Immature natural killer cell (primary cell): ENCODE measurements around the gene FLII. TPM values are rescaled to one million over a fixed set of nuclear protein-coding genes. Genes with fewer than 3 reads are reported as not detected.
"Not testable (repeated sequence)": the region's sequence is repeated elsewhere in the genome, so short reads cannot be mapped to it uniquely, and the experiment has no call there.

Experiments
- DNase-seq, 3 donors: peaks; one replicate each; pipeline ENCODE4 v3.0.0; 2022; ENCODE audit warnings: mixed read lengths in 1 of 3
- H3K27ac Mint-ChIP-seq, 6 donors: one replicate each; pipeline ENCODE4 v1.8.0; 2020; ENCODE audit warnings: mixed read lengths in 6 of 6, mild to moderate bottlenecking in 5 of 6, inconsistent platforms in 4 of 6, moderate library complexity in 3 of 6
- H3K27me3 Mint-ChIP-seq, 3 donors: one replicate each; pipeline ENCODE4 v1.8.0; 2020 to 2021; ENCODE audit warnings: low read depth in 3 of 3, mild to moderate bottlenecking in 3 of 3, mixed read lengths in 3 of 3, moderate library complexity in 3 of 3, inconsistent platforms in 1 of 3
- H3K36me3 Mint-ChIP-seq, 3 donors: one replicate each; pipeline ENCODE4 v1.8.0; 2020; ENCODE audit warnings: mixed read lengths in 3 of 3, inconsistent platforms in 2 of 3, mild to moderate bottlenecking in 2 of 3
- H3K4me1 Mint-ChIP-seq, 2 donors: one replicate each; pipeline ENCODE4 v1.8.0; 2020; ENCODE audit warnings: inconsistent platforms in 2 of 2, mild to moderate bottlenecking in 2 of 2, mixed read lengths in 2 of 2, moderate library complexity in 1 of 2
- H3K4me3 Mint-ChIP-seq, 5 donors: one replicate each; pipeline ENCODE4 v1.8.0; 2020; ENCODE audit warnings: mild to moderate bottlenecking in 5 of 5, mixed read lengths in 5 of 5, inconsistent platforms in 3 of 5, moderate library complexity in 3 of 5
- H3K9me3 Mint-ChIP-seq, 6 donors: one replicate each; pipeline ENCODE4 v1.8.0; 2020; ENCODE audit warnings: mild to moderate bottlenecking in 6 of 6, mixed read lengths in 6 of 6, inconsistent platforms in 4 of 6, moderate library complexity in 3 of 6
- polyA plus RNA-seq, 3 donors: library from polyadenylated mRNA; unstranded; fragments of 300-500 nt; fragmentation: Illumina TruSeq; gene quantifications; one replicate each; pipeline ENCODE4 v1.2.3, GENCODE V29; 2021

FLII gene
- 100 to 1,000 TPM in 1 of 3 donors, 10 to 100 TPM in 2; 77.7 to 164 (median 83.7) TPM for polyA plus RNA-seq

- peak; percentile 41 to 51 (median 48) for DNase-seq
- Mint-ChIP-seq H3K9me3 (no peaks in the 10 kb centered on the region), H3K36me3 (peaks cover 0 to 4% (median 4%) of the 10 kb centered on the region in 3 donors), H3K4me1 (peaks cover 35 to 47% of the 10 kb centered on the region in 2 donors), H3K4me3 (peak within 1 kb of the TSS; percentile 93 to 99 (median 96)), H3K27me3 (peaks cover 0 to 5% (median 0%) of the 10 kb centered on the region in 3 donors), H3K27ac (peak within 1 kb of the TSS; percentile 81 to 95 (median 91))
Observed at GRCh38 chr17:18258356-18259038, at the start of gene FLII. TSS of gene FLII (minus strand) at chr17:18258738. CDS start at chr17:18258690, 48 bp downstream.

GRCh38 chr17:18303206-18303605 is 44.7 kb upstream of the FLII start:
- H3K4me1 Mint-ChIP-seq, H3K27me3 Mint-ChIP-seq, H3K27ac Mint-ChIP-seq, H3K9me3 Mint-ChIP-seq, H3K4me3 Mint-ChIP-seq, DNase-seq: not testable (repeated sequence)
- H3K36me3 Mint-ChIP-seq, result peaks cover 10 to 34% (median 21%) of the 10 kb centered on the region in 3 donors

GRCh38 chr17:18300725-18301480 is 42.4 kb upstream of the FLII start:
- H3K4me1 Mint-ChIP-seq, result no peaks in the 10 kb centered on the region
- DNase-seq, result no peak
- H3K36me3 Mint-ChIP-seq, result peaks cover 8 to 34% (median 18%) of the 10 kb centered on the region in 3 donors
- no peak overlapping the region for H3K27ac Mint-ChIP-seq
- H3K9me3 Mint-ChIP-seq, result no peaks in the 10 kb centered on the region
- peaks cover 0 to 2% (median 0%) of the 10 kb centered on the region in 3 donors for H3K27me3 Mint-ChIP-seq
- H3K4me3 Mint-ChIP-seq, result no peak overlapping the region

- not testable (repeated sequence) for DNase-seq, H3K4me3 Mint-ChIP-seq, H3K4me1 Mint-ChIP-seq, H3K27me3 Mint-ChIP-seq, H3K9me3 Mint-ChIP-seq, H3K27ac Mint-ChIP-seq
- peaks cover 5 to 31% (median 18%) of the 10 kb centered on the region in 3 donors for H3K36me3 Mint-ChIP-seq
Observed at GRCh38 chr17:18298061-18298460, 39.5 kb upstream of the FLII start.

GRCh38 chr17:18291718-18292540 is 33.4 kb upstream of the FLII start:
- H3K27ac Mint-ChIP-seq, result peak overlapping the region in 1 of 6 donors; percentile 61
- H3K4me3 Mint-ChIP-seq, result no peak overlapping the region
- H3K4me1 Mint-ChIP-seq, result no peaks in the 10 kb centered on the region
- no peaks in the 10 kb centered on the region for H3K27me3 Mint-ChIP-seq
- no peaks in the 10 kb centered on the region for H3K9me3 Mint-ChIP-seq
- no peak for DNase-seq
- H3K36me3 Mint-ChIP-seq, result peaks cover 5 to 26% (median 7%) of the 10 kb centered on the region in 3 donors

GRCh38 chr17:18285296-18285695 is 26.8 kb upstream of the FLII start:
- Mint-ChIP-seq H3K36me3 (peaks cover 14 to 38% (median 15%) of the 10 kb centered on the region in 3 donors), H3K27me3 (peaks cover 0 to 2% (median 0%) of the 10 kb centered on the region in 3 donors), H3K9me3 (no peaks in the 10 kb centered on the region), H3K4me3 (no peak overlapping the region), H3K4me1 (no peaks in the 10 kb centered on the region), H3K27ac (peak overlapping the region in 1 of 6 donors; percentile 28)
- no peak for DNase-seq

- DNase-seq, result no peak
- Mint-ChIP-seq H3K27me3 (peaks cover 0 to 2% (median 0%) of the 10 kb centered on the region in 3 donors), H3K27ac (no peak overlapping the region), H3K4me3 (no peak overlapping the region), H3K4me1 (no peaks in the 10 kb centered on the region), H3K36me3 (peaks cover 10 to 29% (median 10%) of the 10 kb centered on the region in 3 donors), H3K9me3 (no peaks in the 10 kb centered on the region)
Observed at GRCh38 chr17:18281788-18282187, 23.2 kb upstream of the FLII start.

- H3K9me3 Mint-ChIP-seq, result no peaks in the 10 kb centered on the region
Observed at GRCh38 chr17:18280766-18281371, 22.3 kb upstream of the FLII start.

GRCh38 chr17:18280249-18280648 is 21.7 kb upstream of the FLII start:
- peaks cover 0 to 2% (median 0%) of the 10 kb centered on the region in 3 donors for H3K27me3 Mint-ChIP-seq
- H3K36me3 Mint-ChIP-seq, result peaks cover 10 to 29% (median 10%) of the 10 kb centered on the region in 3 donors
- no peaks in the 10 kb centered on the region for H3K4me1 Mint-ChIP-seq
- H3K4me3 Mint-ChIP-seq, result no peak overlapping the region
- H3K27ac Mint-ChIP-seq, result no peak overlapping the region
- no peak for DNase-seq
- H3K9me3 Mint-ChIP-seq, result no peaks in the 10 kb centered on the region

More at GRCh38 chr17:18280766-18281371, 22.3 kb upstream of the FLII start:
- DNase-seq, result no peak
- no peak overlapping the region for H3K4me3 Mint-ChIP-seq
- H3K27ac Mint-ChIP-seq, result no peak overlapping the region
- H3K27me3 Mint-ChIP-seq, result peaks cover 0 to 2% (median 0%) of the 10 kb centered on the region in 3 donors
- H3K36me3 Mint-ChIP-seq, result peaks cover 10 to 33% (median 10%) of the 10 kb centered on the region in 3 donors
- no peaks in the 10 kb centered on the region for H3K4me1 Mint-ChIP-seq

GRCh38 chr17:18278867-18279266 is 20.3 kb upstream of the FLII start:
- Mint-ChIP-seq H3K4me1 (no peaks in the 10 kb centered on the region), H3K27ac (no peak overlapping the region), H3K36me3 (peaks cover 5 to 22% (median 6%) of the 10 kb centered on the region in 3 donors), H3K9me3 (no peaks in the 10 kb centered on the region), H3K27me3 (peaks cover 0 to 2% (median 0%) of the 10 kb centered on the region in 3 donors), H3K4me3 (no peak overlapping the region)
- no peak for DNase-seq

- peaks cover 0 to 22% (median 7%) of the 10 kb centered on the region in 3 donors for H3K36me3 Mint-ChIP-seq
- H3K27ac Mint-ChIP-seq, result no peak overlapping the region
- no peak overlapping the region for H3K4me3 Mint-ChIP-seq
- no peak for DNase-seq
- H3K4me1 Mint-ChIP-seq, result no peaks in the 10 kb centered on the region
- no peaks in the 10 kb centered on the region for H3K9me3 Mint-ChIP-seq
- no peaks in the 10 kb centered on the region for H3K27me3 Mint-ChIP-seq
Observed at GRCh38 chr17:18277076-18277475, 18.5 kb upstream of the FLII start.

GRCh38 chr17:18270046-18270931 is 11.8 kb upstream of the FLII start:
- H3K27me3 Mint-ChIP-seq, result peaks cover 0 to 3% (median 2%) of the 10 kb centered on the region in 3 donors
- H3K36me3 Mint-ChIP-seq, result peaks cover 0 to 6% (median 4%) of the 10 kb centered on the region in 3 donors
- peaks cover 18 to 19% of the 10 kb centered on the region in 2 donors for H3K4me1 Mint-ChIP-seq
- no peaks in the 10 kb centered on the region for H3K9me3 Mint-ChIP-seq
- no peak overlapping the region for H3K4me3 Mint-ChIP-seq
- H3K27ac Mint-ChIP-seq, result no peak overlapping the region
- no peak for DNase-seq
